PC-9 (cell line): ENCODE results near the gene KDM4C.

Experiments
- CTCF ChIP-seq: fragments of 200-600 bp; sonication (generic); conservative IDR thresholded peaks from 2 replicates; pipeline ENCODE4 v1.6.1; 2017; ENCODE audit warnings: mixed run types, antibody characterized with exemption, mild to moderate bottlenecking, moderate library complexity
- EZH2 ChIP-seq: fragments of 200-600 bp; sonication (generic); IDR thresholded peaks from 2 replicates; pipeline ENCODE4 v1.8.0; 2017; ENCODE audit warnings: antibody characterized with exemption, low read depth

- no peak for TF ChIP-seq CTCF
- no peak for TF ChIP-seq EZH2
Measured at GRCh38 chr9:6733257-6733656, 24.5 kb upstream of the KDM4C start.
